HUES48 (cell line): Measurements from ENCODE around the gene PPIL3.

Source experiments
- H3K27ac ChIP-seq: one replicate; pipeline ENCODE4 v1.7.0; 2013; ENCODE audit warnings: low read depth, low read length, inconsistent platforms
- H3K27me3 ChIP-seq: 2 replicates; pipeline ENCODE4 v1.6.1; 2013; ENCODE audit warnings: mild to moderate bottlenecking, low read length; ENCODE audit not compliant: control insufficient read depth, insufficient read depth
- H3K36me3 ChIP-seq: 2 replicates; pipeline ENCODE4 v1.6.1; 2013; ENCODE audit warnings: low read length; ENCODE audit not compliant: control insufficient read depth, insufficient read depth
- H3K4me1 ChIP-seq: 2 replicates; pipeline ENCODE4 v1.6.1; 2013; ENCODE audit warnings: mild to moderate bottlenecking, low read length; ENCODE audit not compliant: control insufficient read depth, insufficient read depth
- H3K4me3 ChIP-seq: 2 replicates; pipeline ENCODE4 v1.5.1; 2013; ENCODE audit warnings: mild to moderate bottlenecking, low read depth, low read length
- H3K9ac ChIP-seq: 2 replicates; pipeline ENCODE4 v1.6.1; 2013; ENCODE audit warnings: mild to moderate bottlenecking, low read depth, low read length, moderate library complexity
- H3K9me3 ChIP-seq: 2 replicates; pipeline ENCODE4 v1.6.1; 2013; ENCODE audit warnings: low read length; ENCODE audit not compliant: control insufficient read depth, insufficient read depth

The PPIL3 gene

DNA sequence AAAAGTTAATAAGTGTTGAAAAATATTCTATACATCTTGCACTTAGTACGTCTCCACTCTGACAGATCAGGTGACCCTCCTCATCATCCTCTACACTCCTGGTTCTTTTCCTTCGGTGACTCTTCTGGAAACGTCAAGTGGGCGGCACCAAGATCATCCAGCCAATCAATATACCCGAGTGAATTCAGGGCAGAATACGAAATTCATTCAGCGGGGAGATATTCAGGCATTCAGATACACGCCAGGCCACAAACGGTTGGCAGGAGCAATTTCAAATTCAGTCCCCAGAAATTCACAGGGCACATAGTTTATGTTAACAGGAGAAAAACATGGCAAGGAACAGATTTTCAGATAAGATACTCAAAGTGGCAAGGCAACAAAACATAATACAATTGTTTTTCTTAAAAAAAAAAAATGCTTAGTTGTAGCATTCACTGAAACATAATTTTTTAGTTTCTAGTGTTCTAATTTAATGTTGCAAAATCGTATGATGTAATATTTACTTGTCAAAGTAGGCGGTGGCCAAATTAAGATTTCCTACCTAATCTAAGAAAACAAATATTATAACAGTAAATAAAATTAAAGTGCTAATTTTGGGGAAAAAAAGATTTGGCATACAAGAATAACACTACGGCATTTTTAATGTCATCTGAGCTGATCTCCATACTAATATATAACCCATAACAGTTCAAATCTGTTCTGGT, 28.6 kb downstream of the PPIL3 start:
- no peak overlapping the region for H3K27ac ChIP-seq
- H3K4me3 ChIP-seq, result no peak overlapping the region
- peaks cover 63% of the 10 kb centered on the region for H3K36me3 ChIP-seq
- peaks cover 16% of the 10 kb centered on the region for H3K4me1 ChIP-seq
- H3K27me3 ChIP-seq, result no peaks in the 10 kb centered on the region
- no peak overlapping the region for H3K9ac ChIP-seq
- no peaks in the 10 kb centered on the region for H3K9me3 ChIP-seq

GRCh38 chr2:200856806-200857205, 32.1 kb downstream of the PPIL3 start:
- H3K27ac ChIP-seq, result no peak overlapping the region
- H3K4me3 ChIP-seq, result no peak overlapping the region
- H3K4me1 ChIP-seq, result peaks cover 14% of the 10 kb centered on the region
- H3K27me3 ChIP-seq, result no peaks in the 10 kb centered on the region
- H3K36me3 ChIP-seq, result peaks cover 98% of the 10 kb centered on the region
- H3K9me3 ChIP-seq, result no peaks in the 10 kb centered on the region
- H3K9ac ChIP-seq, result no peak overlapping the region

DNA sequence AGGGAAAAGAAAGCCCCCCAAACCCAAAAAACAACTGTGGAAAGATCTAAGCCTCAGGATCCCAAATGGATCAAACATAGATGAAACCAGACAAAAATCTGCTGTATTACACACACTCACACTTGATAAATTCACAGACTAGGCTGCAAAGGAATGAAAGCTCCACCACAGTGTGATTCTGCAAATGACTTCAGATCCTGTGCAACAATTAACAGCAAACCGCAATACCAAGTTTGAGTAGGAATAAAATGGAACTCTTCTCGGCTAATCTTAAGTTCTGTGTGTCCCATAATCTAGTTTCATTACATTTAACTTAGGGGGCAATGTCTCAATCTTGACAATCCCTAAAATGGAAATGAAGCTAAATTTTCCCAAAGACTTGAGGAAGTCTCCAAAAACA, 36.3 kb downstream of the PPIL3 start:
- Histone ChIP-seq H3K27me3 (no peaks in the 10 kb centered on the region), H3K36me3 (peaks cover 67% of the 10 kb centered on the region), H3K4me1 (no peaks in the 10 kb centered on the region), H3K9me3 (no peaks in the 10 kb centered on the region), H3K4me3 (no peak overlapping the region), H3K9ac (no peak overlapping the region), H3K27ac (no peak overlapping the region)

GRCh38 chr2:200851398-200852248, 37.3 kb downstream of the PPIL3 start:
- Histone ChIP-seq H3K36me3 (peaks cover 57% of the 10 kb centered on the region), H3K9me3 (no peaks in the 10 kb centered on the region), H3K27me3 (no peaks in the 10 kb centered on the region), H3K4me3 (no peak overlapping the region), H3K9ac (no peak overlapping the region), H3K27ac (no peak overlapping the region), H3K4me1 (no peaks in the 10 kb centered on the region)

DNA sequence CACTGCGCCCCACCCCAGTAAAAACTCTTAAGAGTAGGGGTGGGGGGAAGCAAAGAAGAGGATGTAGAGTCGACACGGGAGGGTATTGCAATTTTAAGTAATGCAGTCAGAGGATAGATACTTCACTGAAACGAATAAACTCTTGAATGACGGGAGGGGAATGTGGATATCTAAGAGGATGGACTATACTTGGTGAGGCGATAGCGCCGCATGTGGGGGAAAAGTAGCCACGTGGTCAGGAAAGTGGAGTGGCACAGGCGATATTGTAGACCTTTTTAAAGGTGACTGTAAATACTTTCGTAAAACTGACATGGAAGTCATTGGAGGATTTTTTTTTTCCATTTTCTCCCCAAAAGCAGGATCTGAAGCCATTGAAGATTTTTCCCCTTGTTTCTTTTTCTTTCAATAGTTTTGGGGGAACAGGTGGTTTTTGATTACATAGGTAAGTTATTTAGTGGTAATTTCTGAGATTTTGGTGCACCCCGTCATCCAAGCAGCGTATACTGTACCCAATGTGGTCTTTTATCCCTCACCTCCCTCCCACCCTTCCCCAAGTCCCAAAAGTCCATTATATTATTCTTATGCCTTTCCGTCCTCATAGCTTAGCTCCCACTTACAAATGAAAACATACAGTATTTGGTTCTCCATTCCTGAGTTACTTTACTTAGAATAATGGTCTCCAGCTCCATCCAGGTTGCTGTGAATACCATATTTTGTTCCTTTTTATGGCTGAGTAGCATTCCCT, 38.2 kb downstream of the PPIL3 start:
- Histone ChIP-seq H3K9ac (no peak overlapping the region), H3K36me3 (peaks cover 48% of the 10 kb centered on the region), H3K27ac (no peak overlapping the region), H3K4me1 (no peaks in the 10 kb centered on the region), H3K4me3 (no peak overlapping the region), H3K27me3 (no peaks in the 10 kb centered on the region), H3K9me3 (no peaks in the 10 kb centered on the region)

- Histone ChIP-seq H3K36me3 (peaks cover 20% of the 10 kb centered on the region), H3K4me3 (no peak overlapping the region), H3K27ac (no peak overlapping the region), H3K27me3 (no peaks in the 10 kb centered on the region), H3K9me3 (no peaks in the 10 kb centered on the region), H3K9ac (no peak overlapping the region), H3K4me1 (no peaks in the 10 kb centered on the region)
These were observed 40.9 kb downstream of the PPIL3 start for GRCh38 chr2:200847939-200848338.

GRCh38 chr2:200847269-200847668, 41.6 kb downstream of the PPIL3 start:
- H3K27me3 ChIP-seq, result no peaks in the 10 kb centered on the region
- H3K36me3 ChIP-seq, result peaks cover 14% of the 10 kb centered on the region
- no peaks in the 10 kb centered on the region for H3K4me1 ChIP-seq
- H3K9me3 ChIP-seq, result no peaks in the 10 kb centered on the region
- no peak overlapping the region for H3K27ac ChIP-seq
- no peak overlapping the region for H3K9ac ChIP-seq
- no peak overlapping the region for H3K4me3 ChIP-seq

GRCh38 chr2:200845669-200846325, 43.1 kb downstream of the PPIL3 start:
- Histone ChIP-seq H3K36me3 (no peaks in the 10 kb centered on the region), H3K9me3 (no peaks in the 10 kb centered on the region), H3K4me3 (no peak overlapping the region), H3K27me3 (no peaks in the 10 kb centered on the region), H3K4me1 (no peaks in the 10 kb centered on the region), H3K9ac (no peak overlapping the region), H3K27ac (no peak overlapping the region)

DNA sequence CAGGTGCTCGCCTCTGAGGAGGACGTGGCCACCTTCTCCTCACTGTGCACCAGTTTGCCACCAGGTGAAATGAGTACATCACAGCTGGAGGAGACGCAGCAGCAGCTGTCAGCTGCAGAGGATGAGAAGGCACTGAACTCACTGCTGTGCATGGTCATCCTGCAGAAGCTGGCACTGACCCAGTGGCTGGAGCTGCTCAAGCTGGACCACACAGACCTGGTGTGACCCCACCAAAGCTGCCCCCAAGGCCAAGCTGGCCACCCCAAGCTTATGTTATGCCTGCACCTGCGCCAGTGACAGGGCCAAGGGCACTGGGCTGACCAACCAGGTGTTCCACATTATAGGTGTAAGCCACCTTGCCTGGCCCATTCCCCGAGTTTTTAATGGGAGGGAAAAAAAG, 43.7 kb downstream of the PPIL3 start:
- no peaks in the 10 kb centered on the region for H3K27me3 ChIP-seq
- no peaks in the 10 kb centered on the region for H3K4me1 ChIP-seq
- H3K9me3 ChIP-seq, result no peaks in the 10 kb centered on the region
- no peaks in the 10 kb centered on the region for H3K36me3 ChIP-seq
- H3K4me3 ChIP-seq, result no peak overlapping the region
- H3K9ac ChIP-seq, result no peak overlapping the region
- no peak overlapping the region for H3K27ac ChIP-seq

DNA sequence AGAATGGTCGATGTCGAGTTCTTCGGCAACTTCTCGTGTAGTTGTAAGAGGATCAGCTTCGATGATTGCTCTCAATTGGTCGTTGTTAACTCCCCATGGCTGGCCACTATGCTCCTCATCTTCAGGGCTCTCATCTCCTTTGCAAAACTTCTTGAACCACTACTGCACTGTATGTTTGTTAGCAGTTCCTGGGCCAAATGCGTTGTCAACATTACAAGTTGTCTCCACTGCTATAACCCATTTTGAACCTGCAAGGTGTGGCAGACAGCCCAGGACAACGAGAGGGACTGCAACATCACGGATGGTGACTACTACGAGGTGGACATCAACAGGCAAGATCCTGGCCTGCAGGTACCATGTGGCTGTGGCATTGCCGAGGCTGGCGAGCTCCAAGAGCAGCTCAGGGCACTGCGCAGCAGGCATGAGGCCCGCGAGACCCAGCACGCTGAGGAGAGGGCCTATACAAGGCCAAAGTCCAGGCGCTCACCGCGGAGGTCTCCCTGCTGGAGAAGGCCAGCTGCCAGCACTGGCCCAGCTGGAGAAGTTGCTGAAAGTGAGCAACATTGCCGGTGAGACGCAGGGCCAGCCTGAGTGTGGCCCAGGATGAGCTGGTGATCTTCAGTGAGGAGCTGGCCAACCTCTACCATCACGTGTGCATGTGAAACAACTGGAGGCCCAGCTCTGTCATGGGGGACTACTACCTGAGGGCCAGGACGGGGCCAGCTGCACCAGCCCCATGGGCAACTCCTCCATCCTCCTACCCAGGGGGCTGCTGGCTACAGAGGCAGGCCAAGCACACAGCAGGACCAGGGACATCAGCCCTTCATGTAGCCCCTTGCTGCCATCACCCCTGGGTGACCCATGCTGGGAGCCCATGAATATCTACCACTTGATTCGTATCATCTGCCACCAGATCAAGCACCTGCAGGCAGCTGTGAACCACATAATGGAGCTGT, 44.6 kb downstream of the PPIL3 start:
- Histone ChIP-seq H3K9ac (no peak overlapping the region), H3K4me3 (no peak overlapping the region)

More for the DNA sequence above, 44.6 kb downstream of the PPIL3 start:
- Histone ChIP-seq H3K9me3 (no peaks in the 10 kb centered on the region), H3K4me1 (0 out of 2 replicates have a peak, but pooled peaks cover 6% of the 10 kb centered on the region), H3K27ac (no peak overlapping the region), H3K36me3 (no peaks in the 10 kb centered on the region), H3K27me3 (no peaks in the 10 kb centered on the region)
